GM12878 (cell line): ENCODE data around the gene TMEM37. TPM values are rescaled to one million over a fixed set of nuclear protein-coding genes. Genes with fewer than 3 reads are reported as not detected.

Source experiments
- ATAC-seq: fragments of 200-7000 bp; cut with Tn5 transposase; 3 replicates; pipeline ENCODE4 v1.9.1; 2020; ENCODE audit warnings: mild to moderate bottlenecking, moderate library complexity
- BruUV-seq: library from RNA; stranded (reverse); fragments of 400-500 nt; replicated peaks from 2 replicates; lab custom pipeline; 2021; lab: Mats Ljungman, UMichigan
- CTCF ChIA-PET: fragments of 300-600 bp; sonication (Branson Sonifier 250); formaldehyde crosslinking; extraction: SDS; loops from one replicate; lab custom pipeline; 2021; ENCODE audit warnings: inconsistent platforms; lab: Yijun Ruan, JAX
- POLR2A ChIA-PET: fragments of 350-600 bp; formaldehyde crosslinking; extraction: SDS; loops from one replicate; lab custom pipeline; 2021; ENCODE audit warnings: inconsistent platforms; lab: Charles Lee
- RAD21 ChIA-PET: fragments of 300-600 bp; sonication (Branson Sonifier 250); formaldehyde crosslinking; loops from one replicate; lab custom pipeline; 2023; ENCODE audit warnings: antibody characterized with exemption; ENCODE audit not compliant: unreplicated experiment; lab: Charles Lee
- SMC1A ChIA-PET: fragments of 300-600 bp; sonication (Branson Sonifier 250); formaldehyde crosslinking; loops from one replicate; lab custom pipeline; 2023; ENCODE audit not compliant: unreplicated experiment, uncharacterized antibody; lab: Charles Lee
- DNase-seq: peaks from one replicate; pipeline ENCODE4 v3.0.0-alpha.2; 2011; ENCODE audit warnings: low read depth, low spot score
- FAIRE-seq: peaks from 3 replicates; lab custom pipeline; 2011; peaks lifted over from hg19 to GRCh38; lab: Jason Lieb, UNC
- H2AFZ ChIP-seq: 2 replicates; pipeline ENCODE4 v1.6.0; 2011; ENCODE audit warnings: low read depth, low read length, control low read depth; ENCODE audit not compliant: control insufficient read depth
- H3K27ac ChIP-seq: 2 replicates; pipeline ENCODE4 v1.5.1; 2011; ENCODE audit warnings: control low read depth; ENCODE audit not compliant: control insufficient read depth, insufficient read depth
- H3K27me3 ChIP-seq, 2 experiments: replicated peaks in 1 of 2; 2 replicates each; pipeline versions ENCODE4 v1.6.0 to v1.6.1; 2011; ENCODE audit warnings: low read length in 1 of 2; ENCODE audit not compliant: control insufficient read depth in 2 of 2, insufficient read depth in 2 of 2
- H3K36me3 ChIP-seq, 2 experiments: 2 replicates each; pipeline ENCODE4 v1.5.1; 2011; ENCODE audit warnings: low read length in 1 of 2; ENCODE audit not compliant: control insufficient read depth in 2 of 2, insufficient read depth in 2 of 2
- H3K4me1 ChIP-seq: 2 replicates; pipeline ENCODE4 v1.6.1; 2011; ENCODE audit warnings: mild to moderate bottlenecking, low read length, moderate library complexity, mixed read lengths; ENCODE audit not compliant: control insufficient read depth, insufficient read depth
- H3K4me2 ChIP-seq: 2 replicates; pipeline ENCODE4 v1.6.0; 2011; ENCODE audit warnings: control low read depth; ENCODE audit not compliant: control insufficient read depth, insufficient read depth
- H3K4me3 ChIP-seq: fragments of 200-600 bp; sonication (generic); 2 replicates; pipeline ENCODE4 v1.5.1; 2016
- H3K79me2 ChIP-seq: 2 replicates; pipeline ENCODE4 v1.6.0; 2011; ENCODE audit warnings: low read length; ENCODE audit not compliant: control insufficient read depth, insufficient read depth
- H3K9ac ChIP-seq: 2 replicates; pipeline ENCODE4 v1.8.0; 2011; ENCODE audit warnings: low read length, control low read depth, mixed read lengths; ENCODE audit not compliant: control insufficient read depth, insufficient read depth
- H3K9me3 ChIP-seq: replicated peaks from 3 replicates; pipeline ENCODE4 v1.5.1; 2011; ENCODE audit warnings: mild to moderate bottlenecking, low read length; ENCODE audit not compliant: control insufficient read depth, insufficient read depth
- H4K20me1 ChIP-seq: 2 replicates; pipeline ENCODE4 v1.6.0; 2011; ENCODE audit not compliant: control insufficient read depth, insufficient read depth
- GABPA ChIP-seq: IDR thresholded peaks from 2 replicates; pipeline ENCODE4 v1.6.1; 2014; ENCODE audit warnings: antibody characterized with exemption, low read depth, mild to moderate bottlenecking, inconsistent platforms
- HDAC2 ChIP-seq: fragments of 200-600 bp; sonication (generic); IDR thresholded peaks from 2 replicates; pipeline ENCODE4 v1.6.1; 2017
- SREBF2 ChIP-seq: IDR thresholded peaks from 2 replicates; pipeline ENCODE4 v1.6.1; 2012; ENCODE audit warnings: mild to moderate bottlenecking, low read length
- TCF3 ChIP-seq: IDR thresholded peaks from 2 replicates; pipeline ENCODE4 v1.6.1; 2012; ENCODE audit warnings: low read depth, mild to moderate bottlenecking, low read length, borderline replicate concordance; ENCODE audit not compliant: insufficient read depth
- ZNF217 ChIP-seq: fragments of 450-650 bp; IDR thresholded peaks from 2 replicates; pipeline ENCODE4 v1.6.1; 2017; ENCODE audit warnings: antibody characterized with exemption, mild to moderate bottlenecking
- WGBS: methylation state at CpG from one replicate; pipeline ENCODE4 v1.1.6; 2016; ENCODE audit warnings: low lambda C conversion rate; ENCODE audit not compliant: insufficient replicate concordance, insufficient coverage; ENCODE audit errors: missing lambda C conversion rate; 5-methylcytosine and 5-hydroxymethylcytosine counted together
- in situ Hi-C: fragments of 300-500 bp; cut with MboI; formaldehyde crosslinking; loops from 9 replicates; pipeline ENCODE4 v1.14.3; 2018; ENCODE audit warnings: mixed read lengths
- intact Hi-C: fragments of 100-400 bp; cut with micrococcal nuclease; formaldehyde crosslinking; loops from one replicate; pipeline ENCODE4 v1.14.2; 2022; ENCODE audit not compliant: unreplicated experiment
- polyA plus RNA-seq, 11 experiments: library from polyadenylated mRNA; depleted of rRNA in 4 of 11; unstranded in 6 of 11; stranded (reverse) in 5 of 11; fragments of >200 nt; fragmentation: Nextera tagmentation in 4 of 11; fragmentation: Illumina TruSeq in 1 of 11; extraction: Ambion mirVana in 4 of 11; extraction: Trizol in 1 of 11; gene quantifications; 1 replicate in 1 of 11; 2 replicates in 10 of 11; pipeline versions ENCODE4 v1.2.1 to v1.2.3, GENCODE V29; 2011 to 2016; ENCODE audit warnings: inconsistent platforms in 2 of 11, missing spikeins in 2 of 11, low read depth in 1 of 11
- total RNA-seq, 4 experiments: library from RNA; depleted of rRNA in 3 of 4; stranded (reverse); fragments of >200 nt in 3 of 4; fragmentation: Illumina TruSeq in 1 of 4; extraction: Trizol in 1 of 4; gene quantifications; 2 replicates each; pipeline versions ENCODE4 v1.2.1 to v1.2.3, GENCODE V29; 2013 to 2021
- TF ChIP-seq, protein P1 (sequence below): fragments of 450-650 bp; conservative IDR thresholded peaks from 2 replicates; pipeline ENCODE4 v1.6.1; 2017; ENCODE audit warnings: mild to moderate bottlenecking, moderate library complexity
- TF ChIP-seq, protein P2 (sequence below): IDR thresholded peaks from 2 replicates; pipeline ENCODE4 v1.6.1; 2011; ENCODE audit warnings: low read depth, low read length, improper control_type of control experiment, borderline replicate concordance

TMEM37 gene
- total and polyA plus RNA-seq, 10 of the 15 experiments (the other 5 are each of a cell fraction or from before 2014, with no cell fraction given), result 0.07 to 0.67 (median 0.24) TPM; not detected in 3

DNA sequence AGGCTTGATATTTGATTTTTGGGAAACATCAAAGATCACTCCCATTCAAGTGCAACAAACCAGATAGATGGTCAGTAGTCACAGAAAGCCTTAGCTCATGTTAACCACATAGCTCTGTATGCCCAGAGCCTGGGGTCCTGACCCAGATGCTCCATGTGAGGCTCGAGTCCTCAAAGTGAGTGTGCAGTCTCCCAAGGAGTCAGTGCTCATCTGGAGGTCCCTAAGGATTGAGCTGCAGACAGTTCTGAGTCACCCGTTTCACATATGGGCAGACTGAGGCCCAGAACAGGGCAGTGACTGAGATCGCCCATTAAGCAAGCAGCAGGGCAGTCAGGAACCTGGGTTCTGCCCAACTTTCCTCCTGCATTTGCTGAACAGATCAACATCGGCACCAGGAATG is 9.2 kb downstream of the TMEM37 start:
- Histone ChIP-seq H3K27ac (no peak overlapping the region), H3K79me2 (no peaks in the 10 kb centered on the region), H3K9ac (no peak overlapping the region), H2AFZ (no peak overlapping the region), H3K4me3 (no peak overlapping the region), H3K4me1 (no peaks in the 10 kb centered on the region), H3K9me3 (no peaks in the 10 kb centered on the region), H3K27me3 (no peaks in the 10 kb centered on the region), H3K36me3 (no peaks in the 10 kb centered on the region; a peak in 1 of 4 replicates), H3K4me2 (no peak overlapping the region), H4K20me1 (no peaks in the 10 kb centered on the region)
- FAIRE-seq, result no peak
- ATAC-seq, result peak; percentile 16; the same call in 1 of the 3 replicates
- no peak for DNase-seq
- ChIA-PET CTCF (interaction anchor here (1.2 kb wide), 2 partner anchors 31 to 36 kb away, joined by 3 to 6 read pairs; no protein-coding TSS in a partner anchor), POLR2A (no interaction called here), RAD21 (interaction anchor here (1.1 kb wide), 1 partner anchor 28 kb away, joined by 3 read pairs; no protein-coding TSS in a partner anchor), SMC1A (interaction anchor here (0.6 to 1.7 kb wide), 4 partner anchors 11 to 268 kb away, joined by 3 to 5 read pairs (median 4); no protein-coding TSS in a partner anchor)
- intact Hi-C loops (no loop called here), in situ Hi-C loops (no loop called here)
- WGBS, result 26% methylated on average over 4 of the region's 4 CpGs
- TF ChIP-seq ZNF217 (no peak), GABPA (no peak), TCF3 (no peak), HDAC2 (no peak), SREBF2 (no peak)
- TF ChIP-seq, protein P1, sequence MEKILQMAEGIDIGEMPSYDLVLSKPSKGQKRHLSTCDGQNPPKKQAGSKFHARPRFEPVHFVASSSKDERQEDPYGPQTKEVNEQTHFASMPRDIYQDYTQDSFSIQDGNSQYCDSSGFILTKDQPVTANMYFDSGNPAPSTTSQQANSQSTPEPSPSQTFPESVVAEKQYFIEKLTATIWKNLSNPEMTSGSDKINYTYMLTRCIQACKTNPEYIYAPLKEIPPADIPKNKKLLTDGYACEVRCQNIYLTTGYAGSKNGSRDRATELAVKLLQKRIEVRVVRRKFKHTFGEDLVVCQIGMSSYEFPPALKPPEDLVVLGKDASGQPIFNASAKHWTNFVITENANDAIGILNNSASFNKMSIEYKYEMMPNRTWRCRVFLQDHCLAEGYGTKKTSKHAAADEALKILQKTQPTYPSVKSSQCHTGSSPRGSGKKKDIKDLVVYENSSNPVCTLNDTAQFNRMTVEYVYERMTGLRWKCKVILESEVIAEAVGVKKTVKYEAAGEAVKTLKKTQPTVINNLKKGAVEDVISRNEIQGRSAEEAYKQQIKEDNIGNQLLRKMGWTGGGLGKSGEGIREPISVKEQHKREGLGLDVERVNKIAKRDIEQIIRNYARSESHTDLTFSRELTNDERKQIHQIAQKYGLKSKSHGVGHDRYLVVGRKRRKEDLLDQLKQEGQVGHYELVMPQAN, result no peak
- TF ChIP-seq, protein P2, sequence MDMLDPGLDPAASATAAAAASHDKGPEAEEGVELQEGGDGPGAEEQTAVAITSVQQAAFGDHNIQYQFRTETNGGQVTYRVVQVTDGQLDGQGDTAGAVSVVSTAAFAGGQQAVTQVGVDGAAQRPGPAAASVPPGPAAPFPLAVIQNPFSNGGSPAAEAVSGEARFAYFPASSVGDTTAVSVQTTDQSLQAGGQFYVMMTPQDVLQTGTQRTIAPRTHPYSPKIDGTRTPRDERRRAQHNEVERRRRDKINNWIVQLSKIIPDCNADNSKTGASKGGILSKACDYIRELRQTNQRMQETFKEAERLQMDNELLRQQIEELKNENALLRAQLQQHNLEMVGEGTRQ, result no peak
- BruUV-seq, result no TSS peak
